HepG2 (cell line): Measurements from ENCODE around the gene ACP2. TPM values are rescaled to one million over a fixed set of nuclear protein-coding genes. Genes with fewer than 3 reads are reported as not detected.
A peak's percentile ranks its signal among the peaks of the same experiment; 100 is the strongest.

Experiments used
- BHLHE40 ChIP-seq: IDR thresholded peaks from 2 replicates; pipeline ENCODE4 v1.6.1; 2011; ENCODE audit warnings: low read length, improper control_type of control experiment
- FOXM1 ChIP-seq: sonication (generic); formaldehyde crosslinking; IDR thresholded peaks from 2 replicates; pipeline ENCODE4 v1.5.0; 2020; ENCODE audit warnings: missing genetic modification reagents
- HNRNPH1 ChIP-seq: fragments of 200-400 bp; formaldehyde crosslinking; optimal IDR thresholded peaks from 2 replicates; pipeline ENCODE3; 2017; ENCODE audit warnings: mild to moderate bottlenecking, low read depth, low read length
- KLF6 ChIP-seq: IDR thresholded peaks from 2 replicates; pipeline ENCODE4 v1.8.0; 2016; ENCODE audit warnings: missing biosample characterization, missing genetic modification reagents
- MAX ChIP-seq: IDR thresholded peaks from 2 replicates; pipeline ENCODE4 v1.6.1; 2012; ENCODE audit warnings: inconsistent platforms
- NFE2L1 ChIP-seq: sonication (generic); formaldehyde crosslinking; IDR thresholded peaks from 2 replicates; pipeline ENCODE4 v1.4.0; 2020; ENCODE audit warnings: missing genetic modification reagents, mild to moderate bottlenecking, borderline replicate concordance
- RBFOX2 ChIP-seq: fragments of 200-400 bp; formaldehyde crosslinking; IDR thresholded peaks from 2 replicates; pipeline ENCODE4 v1.6.1; 2017; ENCODE audit warnings: low read depth, mild to moderate bottlenecking, low read length
- SIN3A ChIP-seq: IDR thresholded peaks from 2 replicates; pipeline ENCODE4 v1.6.1; 2011; ENCODE audit warnings: low read depth, mild to moderate bottlenecking, control low read depth, low read length, borderline replicate concordance
- ZMYM2 ChIP-seq: sonication (generic); formaldehyde crosslinking; IDR thresholded peaks from 2 replicates; pipeline ENCODE4 v1.8.0; 2022; ENCODE audit warnings: mild to moderate bottlenecking, missing genetic modification reagents
- ZZZ3 ChIP-seq: sonication (generic); formaldehyde crosslinking; IDR thresholded peaks from 2 replicates; pipeline ENCODE4 v1.4.0; 2020; ENCODE audit warnings: missing genetic modification reagents, mild to moderate bottlenecking, borderline replicate concordance
- polyA plus RNA-seq, 8 experiments: library from polyadenylated mRNA; depleted of rRNA in 3 of 8; stranded (reverse) in 7 of 8; unstranded in 1 of 8; fragments of >200 nt; fragmentation: Illumina TruSeq in 4 of 8; extraction: Trizol in 4 of 8; gene quantifications; 2 replicates each; pipeline versions ENCODE4 v1.2.1 to v1.2.3, GENCODE V29; 2011 to 2016; ENCODE audit warnings: low read depth in 4 of 8, missing spikeins in 1 of 8, mixed read lengths in 1 of 8; ENCODE audit not compliant: insufficient read depth in 1 of 8
- total RNA-seq, 5 experiments: library from RNA; depleted of rRNA; stranded (reverse); fragments of >200 nt; fragmentation: Illumina TruSeq; extraction: Trizol; gene quantifications; 2 replicates each; pipeline ENCODE4 v1.2.3, GENCODE V29; 2016; ENCODE audit warnings: low read depth in 1 of 5
- TF ChIP-seq, protein P1 (sequence below): sonication (generic); formaldehyde crosslinking; IDR thresholded peaks from one replicate; pipeline ENCODE4 v1.5.1; 2020; ENCODE audit warnings: mild to moderate bottlenecking, missing genetic modification reagents; ENCODE audit errors: not compliant biosample characterization
- TF ChIP-seq, protein P2 (sequence below): sonication (generic); formaldehyde crosslinking; IDR thresholded peaks from 2 replicates; pipeline ENCODE4 v1.4.0; 2020; ENCODE audit warnings: missing genetic modification reagents, borderline replicate concordance

ACP2 gene
- total and polyA plus RNA-seq, 2 of the 13 experiments (the other 11 are each of a cell fraction or from before 2014, with no cell fraction given) = 17.7 to 20.2 TPM

GRCh38 chr11:47253660-47254059 is 5.0 kb upstream of the ACP2 start (continued):
- TF ChIP-seq, protein P1, sequence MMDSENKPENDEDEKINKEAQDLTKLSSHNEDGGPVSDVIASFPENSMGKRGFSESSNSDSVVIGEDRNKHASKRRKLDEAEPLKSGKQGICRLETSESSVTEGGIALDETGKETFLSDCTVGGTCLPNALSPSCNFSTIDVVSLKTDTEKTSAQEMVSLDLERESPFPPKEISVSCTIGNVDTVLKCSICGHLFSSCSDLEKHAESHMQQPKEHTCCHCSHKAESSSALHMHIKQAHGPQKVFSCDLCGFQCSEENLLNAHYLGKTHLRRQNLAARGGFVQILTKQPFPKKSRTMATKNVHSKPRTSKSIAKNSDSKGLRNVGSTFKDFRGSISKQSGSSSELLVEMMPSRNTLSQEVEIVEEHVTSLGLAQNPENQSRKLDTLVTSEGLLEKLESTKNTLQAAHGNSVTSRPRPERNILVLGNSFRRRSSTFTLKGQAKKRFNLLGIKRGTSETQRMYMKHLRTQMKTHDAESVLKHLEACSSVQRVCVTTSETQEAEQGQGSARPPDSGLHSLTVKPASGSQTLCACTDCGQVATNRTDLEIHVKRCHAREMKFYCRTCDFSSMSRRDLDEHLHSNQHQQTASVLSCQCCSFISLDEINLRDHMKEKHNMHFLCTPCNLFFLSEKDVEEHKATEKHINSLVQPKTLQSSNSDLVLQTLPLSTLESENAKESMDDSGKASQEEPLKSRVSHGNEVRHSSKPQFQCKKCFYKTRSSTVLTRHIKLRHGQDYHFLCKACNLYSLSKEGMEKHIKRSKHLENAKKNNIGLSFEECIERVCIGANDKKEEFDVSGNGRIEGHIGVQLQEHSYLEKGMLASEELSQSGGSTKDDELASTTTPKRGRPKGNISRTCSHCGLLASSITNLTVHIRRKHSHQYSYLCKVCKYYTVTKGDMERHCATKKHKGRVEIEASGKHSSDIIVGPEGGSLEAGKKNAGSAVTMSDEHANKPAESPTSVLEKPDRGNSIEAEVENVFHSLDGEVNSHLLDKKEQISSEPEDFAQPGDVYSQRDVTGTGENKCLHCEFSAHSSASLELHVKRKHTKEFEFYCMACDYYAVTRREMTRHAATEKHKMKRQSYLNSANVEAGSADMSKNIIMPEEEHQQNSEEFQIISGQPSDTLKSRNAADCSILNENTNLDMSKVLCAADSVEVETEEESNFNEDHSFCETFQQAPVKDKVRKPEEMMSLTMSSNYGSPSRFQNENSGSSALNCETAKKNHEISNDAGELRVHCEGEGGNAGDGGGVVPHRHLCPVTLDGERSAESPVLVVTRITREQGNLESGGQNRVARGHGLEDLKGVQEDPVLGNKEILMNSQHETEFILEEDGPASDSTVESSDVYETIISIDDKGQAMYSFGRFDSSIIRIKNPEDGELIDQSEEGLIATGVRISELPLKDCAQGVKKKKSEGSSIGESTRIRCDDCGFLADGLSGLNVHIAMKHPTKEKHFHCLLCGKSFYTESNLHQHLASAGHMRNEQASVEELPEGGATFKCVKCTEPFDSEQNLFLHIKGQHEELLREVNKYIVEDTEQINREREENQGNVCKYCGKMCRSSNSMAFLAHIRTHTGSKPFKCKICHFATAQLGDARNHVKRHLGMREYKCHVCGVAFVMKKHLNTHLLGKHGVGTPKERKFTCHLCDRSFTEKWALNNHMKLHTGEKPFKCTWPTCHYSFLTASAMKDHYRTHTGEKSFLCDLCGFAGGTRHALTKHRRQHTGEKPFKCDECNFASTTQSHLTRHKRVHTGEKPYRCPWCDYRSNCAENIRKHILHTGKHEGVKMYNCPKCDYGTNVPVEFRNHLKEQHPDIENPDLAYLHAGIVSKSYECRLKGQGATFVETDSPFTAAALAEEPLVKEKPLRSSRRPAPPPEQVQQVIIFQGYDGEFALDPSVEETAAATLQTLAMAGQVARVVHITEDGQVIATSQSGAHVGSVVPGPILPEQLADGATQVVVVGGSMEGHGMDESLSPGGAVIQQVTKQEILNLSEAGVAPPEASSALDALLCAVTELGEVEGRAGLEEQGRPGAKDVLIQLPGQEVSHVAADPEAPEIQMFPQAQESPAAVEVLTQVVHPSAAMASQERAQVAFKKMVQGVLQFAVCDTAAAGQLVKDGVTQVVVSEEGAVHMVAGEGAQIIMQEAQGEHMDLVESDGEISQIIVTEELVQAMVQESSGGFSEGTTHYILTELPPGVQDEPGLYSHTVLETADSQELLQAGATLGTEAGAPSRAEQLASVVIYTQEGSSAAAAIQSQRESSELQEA (CRISPR knock-in tag) = no peak
- TF ChIP-seq ZMYM2 (CRISPR knock-in tag) = no peak
- TF ChIP-seq ZZZ3 (CRISPR knock-in tag) = no peak
- TF ChIP-seq HNRNPH1 = no peak
- TF ChIP-seq MAX = peak; percentile 39; the same call in 1 of the 2 replicates
- TF ChIP-seq RBFOX2 = peak; percentile 31
- TF ChIP-seq, protein P2, sequence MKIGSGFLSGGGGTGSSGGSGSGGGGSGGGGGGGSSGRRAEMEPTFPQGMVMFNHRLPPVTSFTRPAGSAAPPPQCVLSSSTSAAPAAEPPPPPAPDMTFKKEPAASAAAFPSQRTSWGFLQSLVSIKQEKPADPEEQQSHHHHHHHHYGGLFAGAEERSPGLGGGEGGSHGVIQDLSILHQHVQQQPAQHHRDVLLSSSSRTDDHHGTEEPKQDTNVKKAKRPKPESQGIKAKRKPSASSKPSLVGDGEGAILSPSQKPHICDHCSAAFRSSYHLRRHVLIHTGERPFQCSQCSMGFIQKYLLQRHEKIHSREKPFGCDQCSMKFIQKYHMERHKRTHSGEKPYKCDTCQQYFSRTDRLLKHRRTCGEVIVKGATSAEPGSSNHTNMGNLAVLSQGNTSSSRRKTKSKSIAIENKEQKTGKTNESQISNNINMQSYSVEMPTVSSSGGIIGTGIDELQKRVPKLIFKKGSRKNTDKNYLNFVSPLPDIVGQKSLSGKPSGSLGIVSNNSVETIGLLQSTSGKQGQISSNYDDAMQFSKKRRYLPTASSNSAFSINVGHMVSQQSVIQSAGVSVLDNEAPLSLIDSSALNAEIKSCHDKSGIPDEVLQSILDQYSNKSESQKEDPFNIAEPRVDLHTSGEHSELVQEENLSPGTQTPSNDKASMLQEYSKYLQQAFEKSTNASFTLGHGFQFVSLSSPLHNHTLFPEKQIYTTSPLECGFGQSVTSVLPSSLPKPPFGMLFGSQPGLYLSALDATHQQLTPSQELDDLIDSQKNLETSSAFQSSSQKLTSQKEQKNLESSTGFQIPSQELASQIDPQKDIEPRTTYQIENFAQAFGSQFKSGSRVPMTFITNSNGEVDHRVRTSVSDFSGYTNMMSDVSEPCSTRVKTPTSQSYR = peak; percentile 67; the same call in 1 of the 2 replicates
- 0 out of 2 replicates have a peak, but pooled peaks have one; percentile 30 for TF ChIP-seq SIN3A
- TF ChIP-seq BHLHE40 = peak; percentile 18; the same call in 1 of the 2 replicates
- TF ChIP-seq FOXM1 (CRISPR knock-in tag) = no peak
- no peak for TF ChIP-seq NFE2L1
- TF ChIP-seq KLF6 = no peak
